Activated CD8-positive, alpha-beta memory T cell treated with anti-CD3 and anti-CD28 coated beads for 1 hour (primary cell): ENCODE results near the gene TARM1.
A peak's percentile ranks its signal among the peaks of the same experiment; 100 is the strongest.

Source experiments
- DNase-seq, 2 donors: peaks; one replicate each; pipeline ENCODE4 v3.0.0-alpha.2; 2020; ENCODE audit warnings: low read depth in 1 of 2; ENCODE audit errors: extremely low read depth in 1 of 2

The TARM1 gene

DNA sequence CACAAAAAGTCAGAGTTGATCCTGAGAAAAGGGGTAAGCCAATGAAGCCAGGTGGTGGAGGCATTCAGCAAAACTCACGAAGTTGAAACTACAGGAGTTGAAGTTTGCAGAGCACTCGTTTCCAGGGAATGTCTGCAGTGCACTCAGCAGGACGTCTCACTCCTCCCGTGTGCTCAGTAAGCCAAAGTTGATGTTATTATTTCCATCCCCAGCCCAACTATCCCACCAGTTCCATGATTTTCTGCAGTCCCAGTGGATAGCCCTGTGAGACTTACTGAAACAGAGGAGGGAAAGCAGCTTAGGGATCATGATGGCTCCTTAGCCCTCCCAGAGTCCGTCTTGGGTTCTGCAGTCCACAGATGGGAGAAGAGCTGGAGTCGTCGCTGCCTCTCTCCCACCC, at the start of gene TARM1:
Gene TARM1 (minus strand): TSS at position 334 of the 400 bp plus-strand sequence. CDS start 25 bp downstream, at position 309.
- DNase-seq: no peak

DNA sequence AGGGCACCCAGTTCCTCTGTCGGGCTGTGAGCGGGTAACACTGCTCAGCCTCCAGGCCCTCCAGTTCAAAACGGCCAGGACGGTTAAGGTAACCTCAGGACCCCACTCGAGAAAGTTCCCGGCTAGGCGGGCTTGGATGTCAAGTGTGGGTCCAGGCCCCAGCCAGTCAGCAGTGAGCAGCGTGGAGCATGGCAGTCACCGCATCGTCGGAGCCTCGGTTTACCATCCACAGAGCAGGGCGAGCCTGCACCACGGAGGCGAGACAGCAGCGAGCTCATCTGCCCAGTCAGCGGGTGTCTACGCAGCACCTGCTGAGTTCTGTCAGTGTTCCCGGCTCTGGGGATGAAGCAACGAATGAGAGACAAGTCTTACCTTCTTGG, 48.4 kb upstream of the TARM1 start:
- DNase-seq: no peak

DNA sequence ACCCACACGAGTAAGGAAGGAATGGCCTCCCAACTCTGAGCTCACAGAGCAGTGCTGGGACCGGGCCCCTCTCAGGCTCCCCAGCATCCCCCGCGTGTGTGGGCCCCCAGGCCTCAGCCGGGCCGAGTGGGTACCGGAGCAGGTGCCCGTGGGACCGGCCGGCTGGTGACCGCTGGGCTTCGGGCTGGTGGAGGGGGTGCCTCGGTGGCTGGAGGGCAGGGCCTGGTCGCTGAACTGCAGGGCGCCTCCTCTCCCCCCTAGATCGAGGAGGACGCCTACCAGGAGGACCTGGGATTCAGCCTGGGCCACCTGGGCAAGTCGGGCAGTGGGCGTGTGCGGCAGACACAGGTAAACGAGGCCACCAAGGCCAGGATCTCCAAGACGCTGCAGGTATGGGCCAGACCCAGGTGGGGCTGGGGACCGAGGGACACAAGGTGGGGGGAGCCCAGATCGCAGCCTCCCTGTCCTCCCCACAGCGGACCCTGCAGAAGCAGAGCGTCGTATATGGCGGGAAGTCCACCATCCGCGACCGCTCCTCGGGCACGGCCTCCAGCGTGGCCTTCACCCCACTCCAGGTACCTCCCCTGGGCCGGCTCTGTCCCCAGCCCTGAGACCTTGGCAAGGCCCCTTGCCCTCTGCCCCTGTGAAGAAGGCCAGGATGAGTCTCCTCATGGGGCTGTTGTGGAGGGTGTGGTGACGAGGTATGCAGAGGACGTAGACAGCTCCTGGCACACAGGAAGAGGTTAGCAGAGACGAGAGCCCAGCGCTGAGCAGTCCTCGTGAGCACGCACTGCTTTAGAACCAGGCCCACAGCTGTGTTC, 47.8 kb upstream of the TARM1 start:
- no peak for DNase-seq

DNA sequence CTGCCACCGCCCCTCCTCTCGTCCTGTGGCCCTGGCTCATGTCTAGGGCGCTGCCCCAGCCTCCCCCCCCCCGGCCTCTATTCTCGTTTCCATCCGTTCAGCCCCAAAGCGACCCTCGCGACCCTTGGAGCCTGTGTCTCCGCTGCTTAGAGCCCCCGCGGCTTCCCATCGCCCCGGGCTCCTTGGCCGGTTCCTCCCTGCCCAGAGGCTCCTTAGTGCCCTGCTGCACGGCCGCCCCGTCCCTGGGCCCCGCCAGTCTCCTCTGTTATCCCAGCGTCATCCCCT, 47.2 kb upstream of the TARM1 start:
- DNase-seq: no peak

DNA sequence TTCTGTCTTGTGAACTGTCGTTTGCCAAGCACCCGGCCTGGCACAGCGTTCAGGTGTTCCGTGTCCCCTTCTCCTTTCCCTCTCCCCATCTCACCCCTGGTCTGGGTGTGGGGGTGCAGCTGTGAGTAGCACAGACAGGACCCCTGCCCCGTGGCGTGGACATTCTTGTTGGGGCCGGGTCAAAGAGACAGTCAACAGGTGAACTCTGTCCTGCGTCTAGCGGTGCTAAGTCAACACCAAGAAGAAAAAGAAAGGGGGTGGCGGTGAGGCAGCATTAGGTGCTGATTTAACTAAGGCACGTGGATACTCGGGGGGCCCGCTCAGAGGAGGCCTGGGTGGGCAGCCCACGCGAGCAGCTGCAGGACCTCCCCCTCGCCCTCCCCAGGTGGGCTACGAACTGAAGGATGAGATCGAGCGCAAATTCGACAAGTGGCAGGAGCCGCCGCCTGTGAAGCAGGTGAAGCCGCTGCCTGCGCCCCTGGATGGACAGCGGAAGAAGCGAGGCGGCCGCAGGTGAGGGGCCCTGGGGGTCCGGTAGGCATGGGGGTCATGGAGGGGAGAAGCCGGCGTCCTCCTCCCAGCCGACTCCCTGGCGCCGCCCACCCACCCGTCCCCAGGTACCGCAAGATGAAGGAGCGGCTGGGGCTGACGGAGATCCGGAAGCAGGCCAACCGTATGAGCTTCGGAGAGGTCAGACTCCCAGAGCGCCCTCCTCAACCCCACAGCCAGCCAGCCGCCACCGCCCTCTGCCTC, 46.7 kb upstream of the TARM1 start:
- DNase-seq: no peak

DNA sequence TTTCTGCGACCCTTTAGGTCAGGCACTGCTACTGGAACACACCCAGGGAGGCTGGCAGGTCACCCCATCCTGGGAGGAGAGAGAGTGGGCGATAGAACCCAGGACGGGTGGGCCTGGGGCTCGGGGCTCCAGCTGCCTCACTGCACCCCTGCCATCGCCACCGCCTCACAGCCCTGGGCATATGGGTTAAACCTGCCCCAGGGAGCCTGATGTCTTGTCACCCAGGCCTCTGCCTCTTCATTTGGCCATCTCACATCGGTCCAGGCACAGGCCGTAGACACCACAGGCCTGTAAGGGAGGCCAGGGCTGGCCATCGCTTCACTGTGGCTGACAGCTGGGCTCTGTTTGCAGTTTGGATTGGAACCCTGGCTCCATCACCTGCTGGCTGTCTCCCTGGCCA, 44.5 kb upstream of the TARM1 start:
- DNase-seq: no peak

DNA sequence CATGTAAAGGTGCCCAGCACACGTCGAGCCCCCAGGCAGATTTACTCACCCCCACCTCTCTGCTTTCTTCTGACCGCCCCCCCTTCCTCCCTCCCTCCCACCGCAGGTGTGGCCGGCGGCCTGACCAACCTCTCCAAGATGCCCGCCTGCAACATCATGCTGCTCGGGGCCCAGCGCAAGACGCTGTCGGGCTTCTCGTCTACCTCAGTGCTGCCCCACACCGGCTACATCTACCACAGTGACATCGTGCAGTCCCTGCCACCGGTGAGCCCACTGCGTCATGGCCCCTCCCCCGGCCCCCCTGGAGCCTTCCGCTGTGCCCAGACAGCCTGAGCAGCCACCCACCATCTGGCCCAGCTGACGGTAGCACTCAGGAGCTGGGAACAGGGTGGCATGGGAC, 43.2 kb upstream of the TARM1 start:
- no peak for DNase-seq

DNA sequence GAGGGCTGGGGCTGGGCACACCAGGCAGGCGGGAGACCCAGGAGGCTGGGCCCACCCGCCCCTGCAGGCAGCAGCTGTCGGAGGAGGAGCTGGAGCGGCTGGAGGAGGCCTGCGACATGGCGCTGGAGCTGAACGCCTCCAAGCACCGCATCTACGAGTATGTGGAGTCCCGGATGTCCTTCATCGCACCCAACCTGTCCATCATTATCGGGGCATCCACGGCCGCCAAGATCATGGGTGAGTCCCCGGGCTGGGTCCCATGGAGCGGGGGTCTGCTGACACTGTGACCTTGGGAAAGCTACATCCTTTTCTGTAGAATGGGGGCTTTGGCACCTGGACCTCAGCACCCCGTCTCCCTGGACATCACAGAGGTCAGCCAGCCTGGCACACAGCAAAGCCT, 42.5 kb upstream of the TARM1 start:
- DNase-seq: no peak

DNA sequence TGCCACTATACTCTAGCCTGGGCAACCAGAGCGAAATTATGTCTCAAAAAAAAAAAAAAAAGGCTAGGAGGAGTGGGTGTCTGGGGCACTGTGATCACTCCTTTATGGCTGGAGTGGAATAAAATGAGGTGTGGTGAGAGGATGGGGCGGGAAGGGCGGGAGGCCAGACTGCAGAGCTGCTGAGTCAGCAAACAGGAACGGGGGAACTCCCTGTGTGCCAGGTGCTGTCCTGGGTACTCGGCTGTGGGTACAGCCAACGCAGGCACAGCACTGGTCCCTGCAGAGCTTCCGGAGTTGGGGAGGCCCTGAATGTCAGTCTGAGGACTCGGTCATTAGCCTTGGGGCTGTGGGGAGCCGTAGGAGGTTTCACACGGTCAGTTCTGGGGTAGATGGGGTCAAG, 40.1 kb upstream of the TARM1 start:
- DNase-seq: no peak

DNA sequence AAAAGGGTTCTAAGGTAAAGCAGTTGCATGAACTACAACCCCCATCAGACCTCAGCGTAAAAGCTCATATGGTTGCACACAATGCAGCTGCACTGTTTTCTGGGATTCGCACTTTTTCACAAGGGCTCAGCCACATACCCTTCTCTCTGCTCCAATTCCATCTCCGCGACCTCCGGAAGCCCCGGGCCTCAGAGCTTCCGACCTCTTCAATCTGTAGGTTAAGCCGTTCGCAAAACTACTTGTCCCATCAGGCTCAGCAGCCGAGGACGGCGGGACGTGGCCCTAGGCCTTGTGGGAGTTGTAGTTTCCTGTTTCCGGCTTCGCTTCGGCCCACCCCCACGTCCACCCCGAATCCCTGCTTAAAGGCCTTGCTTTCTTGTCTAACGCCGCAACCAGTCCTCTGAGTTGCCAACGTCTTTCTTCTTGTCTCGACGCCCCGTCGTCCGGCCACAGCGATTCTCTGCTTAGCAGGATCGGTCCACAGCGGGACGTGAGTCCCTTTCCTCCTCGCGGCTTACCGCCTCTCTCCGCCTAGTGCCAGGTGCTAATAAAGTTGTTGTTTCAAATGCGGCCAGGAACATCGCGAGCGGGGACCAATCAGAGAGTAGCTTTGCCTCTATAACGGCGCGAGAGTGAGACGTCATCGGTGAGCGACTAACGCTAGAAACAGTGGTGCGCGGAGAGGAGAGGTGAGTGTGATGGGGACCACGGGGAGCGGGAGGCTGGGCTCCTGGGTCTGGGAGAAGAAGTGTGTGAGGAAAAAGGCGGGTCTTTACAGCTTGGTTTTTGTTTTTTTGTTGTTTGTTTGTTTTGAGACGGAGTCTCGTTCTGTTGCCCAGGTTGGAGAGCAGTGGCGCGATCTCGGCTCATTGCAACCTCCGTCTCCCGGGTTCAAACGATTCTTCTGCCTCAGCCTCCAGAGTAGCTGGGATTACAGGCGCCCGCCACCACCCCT, 34.2 kb upstream of the TARM1 start, which contains the start of the genes PRPF31 and TFPT:
Gene PRPF31 (plus strand): TSS at position 646 of the 955 bp plus-strand sequence. CDS start 2,525 bp downstream, outside the sequence.
Gene TFPT (minus strand): TSS at position 549 of the 955 bp plus-strand sequence. CDS start 388 bp downstream, at position 161.
- peak; percentile 93 for DNase-seq

DNA sequence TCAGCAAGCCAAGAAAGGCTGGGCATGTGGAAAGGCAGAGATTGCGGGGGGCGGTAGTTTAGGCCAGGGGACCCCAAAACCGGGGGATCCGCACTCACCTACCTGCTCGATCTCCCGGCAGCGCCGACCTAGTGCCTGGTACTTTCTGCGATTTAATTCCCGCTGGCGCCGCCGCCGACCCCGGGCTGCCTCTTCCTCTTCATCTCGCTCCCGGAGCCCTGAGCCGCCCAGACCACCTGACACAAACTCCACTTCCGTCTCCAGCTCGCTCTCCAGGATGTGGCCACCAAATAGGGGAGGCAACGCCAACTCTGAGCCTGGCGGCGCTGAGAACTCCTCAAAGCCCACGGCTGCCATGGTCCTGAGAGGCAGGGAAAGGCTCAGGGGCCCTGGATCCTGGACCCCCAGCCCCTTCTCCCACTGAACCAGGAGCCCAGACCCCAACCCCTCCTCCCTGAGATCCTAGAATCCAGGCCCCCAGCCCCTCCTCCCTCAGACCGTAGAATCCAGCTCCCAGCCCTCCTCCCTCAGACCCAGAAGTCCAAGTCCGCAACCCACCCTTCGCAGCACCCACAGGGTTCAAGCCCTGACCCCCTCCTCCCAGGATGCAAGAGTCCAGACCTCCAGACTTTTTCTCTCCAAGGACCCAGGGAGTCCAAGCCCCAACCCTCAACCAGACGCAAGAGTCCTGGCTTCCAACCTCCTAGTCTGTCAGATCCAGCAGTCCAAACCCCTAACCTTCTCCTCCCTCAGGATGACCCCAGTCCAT, 33.4 kb upstream of the TARM1 start:
- DNase-seq: peak in 1 of 2 donors; percentile 33

DNA sequence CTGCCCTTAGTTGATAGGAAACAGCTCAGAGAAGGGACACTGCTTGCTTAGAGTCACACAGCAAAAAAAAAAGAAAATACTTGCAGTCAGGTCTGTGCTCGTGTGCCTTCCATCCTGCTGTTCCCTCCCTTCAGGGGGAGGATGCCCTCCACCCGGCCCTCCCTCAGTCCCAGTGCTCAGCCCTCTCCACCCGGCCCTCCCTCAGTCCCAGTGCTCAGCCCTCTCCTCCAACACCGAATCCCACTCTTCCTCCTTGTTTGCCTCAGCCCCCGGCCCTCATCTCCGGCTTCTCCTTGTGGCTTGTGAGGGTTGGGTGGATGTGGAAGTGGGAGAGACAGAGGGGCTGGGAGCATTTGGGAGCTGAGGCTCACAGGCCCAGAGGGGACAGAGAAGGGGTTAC, 28.5 kb upstream of the TARM1 start:
- no peak for DNase-seq

DNA sequence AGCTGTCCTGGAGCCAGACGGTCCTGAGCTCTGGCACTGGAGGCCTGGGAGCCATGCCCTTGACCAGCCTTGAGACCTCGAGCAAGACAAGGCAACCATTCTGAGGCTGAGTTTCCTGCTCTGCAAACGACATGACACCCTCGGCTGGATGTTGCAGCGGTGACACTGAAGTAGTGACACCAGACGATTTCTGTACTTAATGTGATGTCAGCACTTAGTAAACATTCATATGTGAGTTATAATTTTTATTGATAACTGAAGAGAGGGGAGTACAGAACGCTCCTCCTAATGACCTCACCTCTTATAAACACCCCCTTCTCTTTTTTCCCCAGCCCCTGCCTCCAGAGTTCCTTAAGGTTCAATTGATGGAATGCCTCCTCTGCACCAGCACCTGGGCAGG, 27.3 kb upstream of the TARM1 start:
- no peak for DNase-seq

DNA sequence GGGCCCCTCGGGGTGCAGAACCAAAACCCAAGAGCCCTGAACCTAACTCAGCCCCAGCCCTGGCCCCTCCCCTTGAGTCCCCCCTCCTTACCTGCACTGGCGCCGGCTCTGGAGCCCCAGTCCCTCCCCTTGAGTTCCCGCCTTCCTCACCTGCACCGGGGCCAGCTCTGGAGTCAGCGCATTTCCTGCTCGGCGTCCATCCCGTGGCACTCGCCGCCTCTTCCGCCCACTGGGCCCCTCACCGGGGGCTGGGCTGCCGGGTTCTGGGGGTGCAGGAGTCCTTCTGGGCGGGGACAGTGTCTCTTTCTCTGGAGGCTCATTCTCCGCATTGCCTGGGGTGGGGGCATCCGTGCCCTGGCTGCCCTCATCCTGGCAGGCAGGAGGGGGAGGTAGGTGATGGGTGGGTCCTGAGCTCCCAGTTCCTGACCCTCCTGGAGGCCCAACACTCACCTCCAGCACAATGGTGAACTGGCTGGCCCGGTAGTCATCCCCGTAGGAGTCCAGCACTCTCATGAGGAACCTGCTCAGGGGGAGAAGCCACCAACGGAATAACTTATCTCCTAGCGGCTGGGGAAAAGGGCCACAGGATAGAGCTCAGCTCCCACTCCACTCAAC, 26.8 kb upstream of the TARM1 start:
- DNase-seq: no peak

DNA sequence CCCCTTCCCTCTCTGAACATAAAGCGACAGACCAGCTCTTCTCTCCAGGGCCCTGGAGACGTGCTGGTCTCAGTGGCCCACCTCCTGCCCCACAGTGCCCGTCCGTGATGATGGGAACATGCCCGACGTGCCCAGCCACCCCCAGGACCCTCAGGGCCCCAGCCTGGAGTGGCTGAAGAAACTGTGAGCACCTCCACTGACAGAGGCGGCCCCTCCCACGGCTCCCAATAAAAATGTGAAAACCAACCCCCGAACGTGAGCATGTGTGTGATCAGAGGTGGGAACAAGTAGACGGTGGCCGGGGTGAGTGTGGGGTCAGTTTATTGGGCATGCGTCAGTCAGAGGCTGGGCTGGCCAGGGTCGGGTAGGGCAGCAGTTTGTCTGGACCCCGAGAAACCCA, 25.6 kb upstream of the TARM1 start:
- DNase-seq: no peak

DNA sequence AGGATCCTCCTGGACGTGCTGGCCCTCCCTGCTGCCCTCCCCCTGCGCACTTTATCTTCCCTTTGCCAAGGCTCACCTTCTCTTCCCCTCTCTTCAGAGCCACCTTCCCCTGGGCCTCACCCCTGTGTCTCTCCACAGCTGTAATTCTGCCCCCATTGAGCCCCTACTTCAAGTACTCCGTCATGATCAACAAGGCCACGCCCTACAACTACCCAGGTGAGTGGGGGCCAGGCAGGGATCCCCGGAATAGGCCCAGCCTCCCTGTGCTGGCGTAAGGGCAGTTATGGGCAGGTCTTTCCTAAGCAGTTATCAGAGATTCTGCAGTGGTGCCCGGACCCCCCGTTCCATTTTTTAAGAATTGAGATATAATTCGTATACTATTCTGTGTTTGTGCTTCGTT, 24.6 kb upstream of the TARM1 start:
- DNase-seq: no peak

DNA sequence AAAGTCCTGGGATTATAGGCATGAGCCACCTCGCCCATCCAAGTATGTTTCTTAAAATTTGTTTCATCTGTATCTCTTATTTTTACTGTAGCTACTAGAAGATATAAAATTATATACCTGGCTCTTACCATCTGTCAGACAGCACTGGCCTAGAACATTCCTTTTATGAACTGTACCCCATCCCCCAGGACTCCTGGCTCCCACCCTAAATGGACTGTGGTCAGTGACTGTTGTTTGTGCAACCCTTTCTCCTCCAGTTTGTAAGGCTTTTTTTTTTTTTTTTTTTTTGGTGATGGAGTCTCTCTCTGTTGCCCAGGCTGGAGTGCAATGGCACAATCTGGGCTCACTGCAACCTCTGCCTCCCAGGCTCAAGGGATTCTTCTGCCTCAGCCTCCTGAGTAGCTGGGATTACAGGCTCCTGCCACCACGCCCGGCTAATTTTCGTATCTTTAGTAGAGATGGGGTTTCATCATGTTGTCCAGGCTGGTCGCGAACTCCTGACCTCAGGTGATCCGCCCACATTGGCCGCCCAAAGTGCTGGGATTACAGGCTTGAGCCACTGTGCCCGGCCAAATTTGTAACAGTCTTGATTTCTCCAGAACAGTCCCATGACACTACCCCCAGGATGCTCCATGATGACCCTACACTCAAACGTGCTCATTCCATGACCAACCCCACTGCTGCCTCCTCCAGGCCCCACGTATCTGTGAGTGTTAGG, 24.0 kb upstream of the TARM1 start:
- DNase-seq: no peak

DNA sequence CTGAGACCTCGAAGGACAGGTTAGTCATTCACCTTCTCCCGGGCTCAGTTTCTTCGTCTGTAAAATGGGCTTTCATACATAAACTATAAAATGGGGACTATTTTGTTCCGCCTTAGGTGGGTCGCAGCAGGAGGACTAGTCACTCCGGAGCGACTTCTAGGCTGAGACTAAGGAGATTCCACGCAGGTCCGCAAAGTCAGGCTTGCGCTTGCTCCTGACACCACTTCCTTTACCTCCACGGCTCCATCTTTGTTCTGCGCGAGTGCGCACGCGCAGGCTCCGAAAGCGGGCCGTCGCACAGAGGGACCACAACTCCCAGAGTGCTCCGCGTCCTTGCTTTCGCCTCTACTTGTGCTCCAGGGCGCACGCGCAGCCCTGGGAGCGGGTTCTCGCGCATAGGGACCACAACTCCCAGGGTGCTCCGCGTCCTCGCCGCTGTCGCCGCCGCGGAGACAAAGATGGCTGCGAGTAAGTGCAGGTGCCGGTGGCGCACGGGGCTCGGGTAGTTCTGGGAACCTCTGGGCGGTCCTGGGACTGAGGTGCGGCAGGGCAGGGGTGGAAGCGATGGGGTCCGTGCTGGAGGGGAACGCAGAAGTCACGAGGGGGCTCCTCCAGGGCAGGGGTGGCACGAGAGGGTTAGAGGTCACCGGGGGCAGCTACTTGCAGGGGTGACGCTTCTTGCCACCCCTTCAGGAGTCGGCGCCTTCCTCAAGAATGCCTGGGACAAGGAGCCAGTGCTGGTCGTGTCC, 21.4 kb upstream of the TARM1 start, which contains the start of gene NDUFA3:
Gene NDUFA3 (plus strand): TSS at position 435 of the 749 bp plus-strand sequence. CDS start 24 bp downstream, at position 459.
- DNase-seq: peak; percentile 90 to 95
